Measurements from ENCODE around the gene SPACA4. TPM values are rescaled to one million over a fixed set of nuclear protein-coding genes. Genes with fewer than 3 reads are reported as not detected.
"Not testable (repeated sequence)": the region's sequence is repeated elsewhere in the genome, so short reads cannot be mapped to it uniquely, and the experiment has no call there.

SPACA4 gene
- total RNA-seq = not detected

- Mint-ChIP-seq H3K36me3 (no peaks in the 10 kb centered on the region), H3K27ac (no peak within 1 kb of the TSS), H3K27me3 (no peaks in the 10 kb centered on the region), H3K9me3 (no peaks in the 10 kb centered on the region), H3K4me1 (peaks cover 4% of the 10 kb centered on the region), H3K4me3 (no peak within 1 kb of the TSS)
- DNase-seq = no peak
- POLR2A ChIA-PET = no interaction called here
- ATAC-seq (ENCODE audit: low read depth) = no peak
These were observed at the start of gene SPACA4 for GRCh38 chr19:48606463-48607358. TSS of gene SPACA4 (plus strand) at chr19:48606742. CDS start at chr19:48606979, 237 bp downstream.

GRCh38 chr19:48556825-48557224 lies 49.7 kb upstream of the SPACA4 start:
- no peak overlapping the region for H3K27ac Mint-ChIP-seq
- H3K27me3 Mint-ChIP-seq = peaks cover 13% of the 10 kb centered on the region
- H3K4me3 Mint-ChIP-seq = no peak overlapping the region
- peaks cover 3% of the 10 kb centered on the region for H3K4me1 Mint-ChIP-seq
- POLR2A ChIA-PET = no interaction called here
- ATAC-seq (ENCODE audit: low read depth) = no peak
- no peaks in the 10 kb centered on the region for H3K9me3 Mint-ChIP-seq
- no peak for DNase-seq
- no peaks in the 10 kb centered on the region for H3K36me3 Mint-ChIP-seq

- H3K36me3 Mint-ChIP-seq = no peaks in the 10 kb centered on the region
- POLR2A ChIA-PET = interaction anchor here (0.7 kb wide), 1 partner anchor 1055 kb away, joined by 3 read pairs; no protein-coding TSS in a partner anchor
- H3K4me1 Mint-ChIP-seq = peaks cover 3% of the 10 kb centered on the region
- no peaks in the 10 kb centered on the region for H3K9me3 Mint-ChIP-seq
- peaks cover 13% of the 10 kb centered on the region for H3K27me3 Mint-ChIP-seq
- H3K4me3 Mint-ChIP-seq = peak overlapping the region; percentile 47
- no peak overlapping the region for H3K27ac Mint-ChIP-seq
- ATAC-seq (ENCODE audit: low read depth) = peak; percentile 33
- DNase-seq = no peak
These were observed 48.4 kb upstream of the SPACA4 start for GRCh38 chr19:48558018-48558684.

GRCh38 chr19:48560095-48560530 lies 46.4 kb upstream of the SPACA4 start:
- H3K27me3 Mint-ChIP-seq = peaks cover 13% of the 10 kb centered on the region
- no peaks in the 10 kb centered on the region for H3K36me3 Mint-ChIP-seq
- H3K9me3 Mint-ChIP-seq = no peaks in the 10 kb centered on the region
- peaks cover 3% of the 10 kb centered on the region for H3K4me1 Mint-ChIP-seq
- POLR2A ChIA-PET = no interaction called here
- ATAC-seq (ENCODE audit: low read depth) (no peak), DNase-seq (no peak)
- H3K4me3 Mint-ChIP-seq = no peak overlapping the region
- H3K27ac Mint-ChIP-seq = no peak overlapping the region

GRCh38 chr19:48561412-48561811 lies 45.1 kb upstream of the SPACA4 start:
- no peaks in the 10 kb centered on the region for H3K36me3 Mint-ChIP-seq
- peaks cover 3% of the 10 kb centered on the region for H3K4me1 Mint-ChIP-seq
- H3K27ac Mint-ChIP-seq = no peak overlapping the region
- H3K27me3 Mint-ChIP-seq = peaks cover 9% of the 10 kb centered on the region
- ATAC-seq (ENCODE audit: low read depth) (no peak), DNase-seq (no peak)
- H3K4me3 Mint-ChIP-seq = no peak overlapping the region
- POLR2A ChIA-PET = no interaction called here
- no peaks in the 10 kb centered on the region for H3K9me3 Mint-ChIP-seq

- Mint-ChIP-seq H3K27me3 (peaks cover 7% of the 10 kb centered on the region), H3K9me3 (no peaks in the 10 kb centered on the region), H3K4me3 (no peak overlapping the region), H3K27ac (peak overlapping the region; percentile 24), H3K4me1 (no peaks in the 10 kb centered on the region), H3K36me3 (no peaks in the 10 kb centered on the region)
- no peak for DNase-seq
- POLR2A ChIA-PET = interaction anchor here (0.8 kb wide), 1 partner anchor 9 kb away, joined by 4 read pairs; no protein-coding TSS in a partner anchor
- no peak for ATAC-seq (ENCODE audit: low read depth)
These were observed 41.5 kb upstream of the SPACA4 start for GRCh38 chr19:48565090-48565489.

GRCh38 chr19:48568345-48568886 lies 38.1 kb upstream of the SPACA4 start:
- no peak for ATAC-seq (ENCODE audit: low read depth)
- Mint-ChIP-seq H3K4me1 (no peaks in the 10 kb centered on the region), H3K4me3 (no peak overlapping the region), H3K27ac (no peak overlapping the region), H3K27me3 (peaks cover 9% of the 10 kb centered on the region), H3K36me3 (no peaks in the 10 kb centered on the region), H3K9me3 (no peaks in the 10 kb centered on the region)
- POLR2A ChIA-PET = interaction anchor here (0.6 kb wide), 1 partner anchor 18 kb away, joined by 5 read pairs; no protein-coding TSS in a partner anchor
- DNase-seq = no peak

- H3K4me1 Mint-ChIP-seq = no peaks in the 10 kb centered on the region
- peaks cover 9% of the 10 kb centered on the region for H3K27me3 Mint-ChIP-seq
- no peak overlapping the region for H3K4me3 Mint-ChIP-seq
- POLR2A ChIA-PET = no interaction called here
- no peaks in the 10 kb centered on the region for H3K9me3 Mint-ChIP-seq
- no peak for ATAC-seq (ENCODE audit: low read depth)
- H3K27ac Mint-ChIP-seq = no peak overlapping the region
- no peak for DNase-seq
- no peaks in the 10 kb centered on the region for H3K36me3 Mint-ChIP-seq
These were observed 36.7 kb upstream of the SPACA4 start for GRCh38 chr19:48569814-48570213.

- Mint-ChIP-seq H3K27me3 (peaks cover 9% of the 10 kb centered on the region), H3K4me3 (no peak overlapping the region), H3K9me3 (no peaks in the 10 kb centered on the region), H3K27ac (no peak overlapping the region), H3K4me1 (no peaks in the 10 kb centered on the region), H3K36me3 (no peaks in the 10 kb centered on the region)
- POLR2A ChIA-PET = no interaction called here
- ATAC-seq (ENCODE audit: low read depth) = no peak
- no peak for DNase-seq
These were observed 35.0 kb upstream of the SPACA4 start for GRCh38 chr19:48571378-48572162.

- Mint-ChIP-seq H3K9me3 (no peaks in the 10 kb centered on the region), H3K4me3 (no peak overlapping the region), H3K27me3 (peaks cover 9% of the 10 kb centered on the region), H3K27ac (no peak overlapping the region), H3K36me3 (no peaks in the 10 kb centered on the region), H3K4me1 (no peaks in the 10 kb centered on the region)
- DNase-seq (no peak), ATAC-seq (ENCODE audit: low read depth) (no peak)
- POLR2A ChIA-PET = no interaction called here
These were observed 33.4 kb upstream of the SPACA4 start for GRCh38 chr19:48573163-48573505.

- POLR2A ChIA-PET = interaction anchor here (0.7 kb wide), 1 partner anchor 132 kb away, joined by 4 read pairs; no protein-coding TSS in a partner anchor
- Mint-ChIP-seq H3K36me3 (no peaks in the 10 kb centered on the region), H3K27ac (no peak overlapping the region), H3K27me3 (peaks cover 7% of the 10 kb centered on the region), H3K4me1 (no peaks in the 10 kb centered on the region), H3K4me3 (no peak overlapping the region), H3K9me3 (no peaks in the 10 kb centered on the region)
- no peak for ATAC-seq (ENCODE audit: low read depth)
- no peak for DNase-seq
These were observed 30.5 kb upstream of the SPACA4 start for GRCh38 chr19:48575931-48576622.

- DNase-seq; POLR2A ChIA-PET; ATAC-seq (ENCODE audit: low read depth); H3K4me3 Mint-ChIP-seq; H3K27me3 Mint-ChIP-seq; H3K4me1 Mint-ChIP-seq; H3K9me3 Mint-ChIP-seq; H3K27ac Mint-ChIP-seq; H3K36me3 Mint-ChIP-seq: not testable (repeated sequence)
These were observed 28.6 kb upstream of the SPACA4 start for GRCh38 chr19:48577908-48578307.
